HG03095 (cell line): Measurements from ENCODE around the gene CYTH3.

Experiments used
- ATAC-seq: cut with Tn5 transposase; IDR thresholded peaks from one replicate; pipeline ENCODE4 v1.9.1; 2021; ENCODE audit warnings: moderate library complexity; ENCODE audit not compliant: unreplicated experiment

The CYTH3 gene

GRCh38 chr7:6258440-6259182 lies 13.8 kb downstream of the CYTH3 start:
- no peak for ATAC-seq

GRCh38 chr7:6257675-6258074 lies 14.7 kb downstream of the CYTH3 start:
- no peak for ATAC-seq

GRCh38 chr7:6256677-6257535 lies 15.5 kb downstream of the CYTH3 start:
- peak; percentile 74 for ATAC-seq

GRCh38 chr7:6256109-6256483 lies 16.3 kb downstream of the CYTH3 start:
- no peak for ATAC-seq

- no peak for ATAC-seq
These were observed 17.6 kb downstream of the CYTH3 start for GRCh38 chr7:6254866-6255265.

- ATAC-seq: no peak
These were observed 19.7 kb downstream of the CYTH3 start for GRCh38 chr7:6252748-6253147.

- ATAC-seq: no peak
These were observed 20.1 kb downstream of the CYTH3 start for GRCh38 chr7:6252341-6252746.

GRCh38 chr7:6251653-6252052 lies 20.8 kb downstream of the CYTH3 start:
- ATAC-seq: no peak

- peak; percentile 72 for ATAC-seq
These were observed 22.0 kb downstream of the CYTH3 start for GRCh38 chr7:6250364-6250833.

GRCh38 chr7:6249043-6249442 lies 23.4 kb downstream of the CYTH3 start:
- ATAC-seq: no peak

GRCh38 chr7:6248581-6248980 lies 23.8 kb downstream of the CYTH3 start:
- ATAC-seq: no peak

GRCh38 chr7:6246251-6246917 lies 26.0 kb downstream of the CYTH3 start:
- ATAC-seq: no peak

- no peak for ATAC-seq
These were observed 28.4 kb downstream of the CYTH3 start for GRCh38 chr7:6244021-6244420.

GRCh38 chr7:6243168-6243567 lies 29.3 kb downstream of the CYTH3 start:
- ATAC-seq: no peak

GRCh38 chr7:6242561-6242960 lies 29.9 kb downstream of the CYTH3 start:
- no peak for ATAC-seq

GRCh38 chr7:6241607-6241973 lies 30.8 kb downstream of the CYTH3 start:
- ATAC-seq: no peak

GRCh38 chr7:6238309-6238925 lies 34.0 kb downstream of the CYTH3 start:
- ATAC-seq: no peak

- ATAC-seq: no peak
These were observed 34.7 kb downstream of the CYTH3 start for GRCh38 chr7:6237730-6238129.

- no peak for ATAC-seq
These were observed 35.4 kb downstream of the CYTH3 start for GRCh38 chr7:6237011-6237410.

GRCh38 chr7:6235029-6235871 lies 37.2 kb downstream of the CYTH3 start:
- no peak for ATAC-seq
